GM21526 (cell line): ENCODE data around the gene ASPDH.
"Not testable (repeated sequence)": the region's sequence is repeated elsewhere in the genome, so short reads cannot be mapped to it uniquely, and the experiment has no call there.

Experiments
- ATAC-seq: cut with Tn5 transposase; IDR thresholded peaks from one replicate; pipeline ENCODE4 v1.9.1; 2021; ENCODE audit warnings: moderate library complexity; ENCODE audit not compliant: unreplicated experiment, low FRiP score

ASPDH gene

GRCh38 chr19:50480281-50481111 lies 33.2 kb downstream of the ASPDH start:
- no peak for ATAC-seq

GRCh38 chr19:50479761-50480251 lies 33.9 kb downstream of the ASPDH start:
- ATAC-seq = no peak

- ATAC-seq = no peak
Measured at GRCh38 chr19:50478901-50479715, 34.6 kb downstream of the ASPDH start.

GRCh38 chr19:50477751-50478515 lies 35.8 kb downstream of the ASPDH start:
- no peak for ATAC-seq

- no peak for ATAC-seq
Measured at GRCh38 chr19:50476907-50477238, 36.8 kb downstream of the ASPDH start.

GRCh38 chr19:50476224-50476906 lies 37.3 kb downstream of the ASPDH start, which contains the start of the genes EMC10 and GARIN5A:
Gene EMC10 (plus strand): TSS chr19:50476507. CDS start chr19:50476545, 38 bp downstream.
Gene GARIN5A (minus strand): TSS chr19:50476848. CDS start chr19:50476388, 460 bp downstream.
- peak; percentile 74 for ATAC-seq

GRCh38 chr19:50475736-50476223 lies 37.9 kb downstream of the ASPDH start:
- ATAC-seq = no peak

GRCh38 chr19:50475101-50475568 lies 38.6 kb downstream of the ASPDH start:
- ATAC-seq = no peak

GRCh38 chr19:50473336-50473735 lies 40.4 kb downstream of the ASPDH start:
- ATAC-seq = not testable (repeated sequence)

- ATAC-seq = no peak
Measured at GRCh38 chr19:50468818-50469217, 44.9 kb downstream of the ASPDH start.

- no peak for ATAC-seq
Measured at GRCh38 chr19:50467566-50467965, 46.1 kb downstream of the ASPDH start.

- no peak for ATAC-seq
Measured at GRCh38 chr19:50466706-50467039, 47.0 kb downstream of the ASPDH start.

- ATAC-seq = no peak
Measured at GRCh38 chr19:50465986-50466705, 47.6 kb downstream of the ASPDH start.

GRCh38 chr19:50465000-50465399 lies 48.7 kb downstream of the ASPDH start:
- no peak for ATAC-seq

GRCh38 chr19:50464348-50464747 lies 49.4 kb downstream of the ASPDH start:
- ATAC-seq = no peak

- no peak for ATAC-seq
Measured at GRCh38 chr19:50462970-50463369, 50.7 kb downstream of the ASPDH start.
